ENCODE data around the gene ABI2.

DNA sequence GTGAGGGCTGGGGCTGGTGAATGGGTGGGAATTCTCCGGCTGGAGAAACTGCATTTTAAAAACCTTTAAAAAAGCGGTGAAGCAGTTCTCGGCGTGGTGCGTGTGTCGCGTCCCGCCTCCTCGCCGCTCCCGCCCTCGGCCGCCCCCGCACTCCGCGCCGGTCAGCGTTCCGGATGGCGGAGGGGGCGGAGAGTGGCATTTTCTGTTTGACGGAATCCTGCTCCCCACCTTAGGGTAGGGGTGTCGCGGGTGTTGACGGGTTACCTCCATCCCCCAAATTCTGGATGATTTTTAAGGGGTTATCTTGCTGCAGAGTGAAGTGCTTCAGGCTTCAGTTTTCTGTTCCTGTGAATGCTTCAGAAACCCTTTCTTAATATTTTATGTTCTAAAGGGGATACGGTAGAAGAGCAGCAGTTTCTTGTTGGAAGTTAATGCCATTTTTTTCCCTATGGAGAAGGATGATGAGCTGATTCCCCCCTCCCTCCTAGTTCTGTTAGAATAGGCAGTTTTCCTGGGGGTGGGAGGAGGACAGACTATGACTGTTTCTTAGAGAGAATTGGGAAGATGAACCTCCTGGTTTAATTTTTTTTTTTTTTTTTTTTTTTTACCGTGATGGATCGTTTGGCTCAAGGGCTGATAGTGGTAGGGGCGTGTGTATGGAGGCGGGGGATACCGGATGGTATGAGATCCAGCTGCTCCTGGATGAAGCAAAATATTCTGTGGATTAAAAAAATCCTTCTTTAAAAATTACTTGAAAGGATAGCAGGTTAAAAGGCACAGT is 756 bp downstream of the ABI2 start:
- TF ChIP-seq EZH2phosphoT487 (IDR thresholded peaks at IDR 0.05; ENCODE audit: insufficient read depth, low read depth) (no peak), EZH2 (IDR thresholded peaks at IDR 0.05; ENCODE audit: insufficient read depth, poor library complexity, severe bottlenecking) (no peak)

Measured in GM23248 (cell line).